Stomach (tissue), 9 donors: ENCODE results near the gene TMEM51. TPM values are rescaled to one million over a fixed set of nuclear protein-coding genes. Genes with fewer than 3 reads are reported as not detected.

Experiments used
- DNase-seq, 2 donors: peaks; one replicate each; pipeline versions ENCODE4 v3.0.0 to v3.0.0-alpha.2; 2013 to 2019
- H3K27ac ChIP-seq, 5 donors: fragments of 200-600 bp in 4 of 5; sonication (generic) in 4 of 5; one replicate each; pipeline ENCODE4 v1.5.1; 2013 to 2019; ENCODE audit warnings: mild to moderate bottlenecking in 1 of 5, moderate library complexity in 1 of 5
- H3K27me3 ChIP-seq, 3 donors: fragments of 200-600 bp; sonication (generic); one replicate each; pipeline ENCODE4 v1.5.1; 2017 to 2019; ENCODE audit warnings: mixed run types in 1 of 3
- H3K36me3 ChIP-seq, 4 donors: fragments of 200-600 bp; sonication (generic); 1 replicate in 3 of 4; 2 replicates in 1 of 4; pipeline ENCODE4 v1.5.1; 2016 to 2019
- H3K4me1 ChIP-seq, 4 donors: fragments of 200-600 bp; sonication (generic); one replicate each; pipeline ENCODE4 v1.5.1; 2016 to 2019
- H3K4me3 ChIP-seq, 4 donors: fragments of 200-600 bp; sonication (generic) in 3 of 4; one replicate each; pipeline ENCODE4 v1.5.1; 2016 to 2019; ENCODE audit warnings: mild to moderate bottlenecking in 1 of 4
- H3K9me3 ChIP-seq, 4 donors: fragments of 200-600 bp; sonication (generic); one replicate each; pipeline ENCODE4 v1.5.1; 2016 to 2019
- CTCF ChIP-seq, 7 experiments: fragments of 450-650 bp in 4 of 7; fragments of 200-600 bp in 3 of 7; sonication (generic) in 3 of 7; IDR thresholded peaks; one replicate each; pipeline ENCODE4 v1.5.1; 2016 to 2019; ENCODE audit warnings: antibody characterized with exemption in 7 of 7, control low read depth in 2 of 7, mild to moderate bottlenecking in 1 of 7
- EP300 ChIP-seq: sonication (generic); formaldehyde crosslinking; IDR thresholded peaks from one replicate; pipeline ENCODE4 v1.6.1; 2017; ENCODE audit warnings: antibody characterized with exemption
- POLR2A ChIP-seq, 4 donors: fragments of 450-650 bp; IDR thresholded peaks; one replicate each; pipeline ENCODE4 v1.6.1; 2016; ENCODE audit warnings: antibody characterized with exemption in 4 of 4, control low read depth in 2 of 4, mild to moderate bottlenecking in 1 of 4, moderate library complexity in 1 of 4
- POLR2AphosphoS5 ChIP-seq, 3 donors: sonication (generic); formaldehyde crosslinking; IDR thresholded peaks; one replicate each; pipeline ENCODE4 v1.6.1; 2016; ENCODE audit warnings: antibody characterized with exemption in 3 of 3
- WGBS, 5 donors: extraction: QIAGEN DNeasy Blood & Tissue Kit in 3 of 5; methylation state at CpG; one replicate each; pipeline versions ENCODE4 v1.1.5 to v1.1.7; 2013 to 2018; 5-methylcytosine and 5-hydroxymethylcytosine counted together
- intact Hi-C: fragments of 100-400 bp; cut with DNase I; formaldehyde crosslinking; loops from one replicate; pipeline ENCODE4 v1.15.1; 2023; ENCODE audit warnings: low total_unique reads
- polyA plus RNA-seq, 3 donors: library from polyadenylated mRNA; stranded (reverse); fragments of 200-250 nt; gene quantifications; one replicate each; pipeline ENCODE4 v1.2.3, GENCODE V29; 2013
- total RNA-seq, 5 donors: library from RNA; depleted of rRNA; stranded (reverse); fragments of >200 nt; gene quantifications; one replicate each; pipeline versions ENCODE4 v1.1.0 to v1.2.3, GENCODE V29; 2014 to 2016
- donor health status: healthy with polysubstance abuse.
- donor health status: Bipolar disorder and iron deficiency.
- donor health status: healthy.

TMEM51 gene
- total and polyA plus RNA-seq, 8 donors: 1.2 to 32.2 (median 15.1) TPM

GRCh38 chr1:15262003-15262377 lies 108.4 kb downstream of the TMEM51 start:
- 89 to 97% (median 91%) methylated on average over 2 of the region's 2 CpGs for WGBS, 5 donors
- Histone ChIP-seq H3K27ac (peak overlapping the region in 2 of 5 donors; percentile 48 to 60), H3K9me3 (peaks cover 0 to 3% (median 0%) of the 10 kb centered on the region in 4 donors), H3K27me3 (no peaks in the 10 kb centered on the region), H3K4me3 (no peak overlapping the region), H3K36me3 (no peaks in the 10 kb centered on the region), H3K4me1 (peaks cover 0 to 35% (median 24%) of the 10 kb centered on the region in 4 donors)
- DNase-seq: no peak
- TF ChIP-seq POLR2A (IDR thresholded peaks at IDR 0.05) (no peak), POLR2AphosphoS5 (IDR thresholded peaks at IDR 0.05) (no peak), EP300 (no peak), CTCF (IDR thresholded peaks at IDR 0.05) (no peak)
- intact Hi-C loops: no loop called here

- 85 to 95% (median 89%) methylated on average over 5 of the region's 5 CpGs for WGBS, 5 donors
- Histone ChIP-seq H3K27me3 (no peaks in the 10 kb centered on the region), H3K9me3 (peaks cover 0 to 3% (median 0%) of the 10 kb centered on the region in 4 donors), H3K4me3 (no peak overlapping the region), H3K4me1 (peaks cover 0 to 35% (median 24%) of the 10 kb centered on the region in 4 donors), H3K36me3 (no peaks in the 10 kb centered on the region), H3K27ac (no peak overlapping the region)
- no peak for DNase-seq
- intact Hi-C loops: no loop called here
- TF ChIP-seq EP300 (no peak), CTCF (IDR thresholded peaks at IDR 0.05) (no peak), POLR2AphosphoS5 (IDR thresholded peaks at IDR 0.05) (no peak), POLR2A (IDR thresholded peaks at IDR 0.05) (no peak)
Measured at GRCh38 chr1:15262706-15263105, 109.2 kb downstream of the TMEM51 start.

- H3K36me3 ChIP-seq: no peaks in the 10 kb centered on the region
- no peak overlapping the region for H3K27ac ChIP-seq
- no peak for DNase-seq
- no peak overlapping the region for H3K4me3 ChIP-seq
- intact Hi-C loops: no loop called here
- peaks cover 0 to 3% (median 0%) of the 10 kb centered on the region in 4 donors for H3K9me3 ChIP-seq
- peaks cover 0 to 25% (median 17%) of the 10 kb centered on the region in 4 donors for H3K4me1 ChIP-seq
- TF ChIP-seq CTCF (IDR thresholded peaks at IDR 0.05): no peak
- no peak for TF ChIP-seq POLR2AphosphoS5 (IDR thresholded peaks at IDR 0.05)
- no peak for TF ChIP-seq EP300
- TF ChIP-seq POLR2A (IDR thresholded peaks at IDR 0.05): no peak
- H3K27me3 ChIP-seq: no peaks in the 10 kb centered on the region
- WGBS, 5 donors: 82 to 90% (median 84%) methylated on average over 2 of the region's 2 CpGs
Measured at GRCh38 chr1:15264769-15265168, 111.2 kb downstream of the TMEM51 start.

Other genes starting within 250 kb of the TMEM51 start
- gene FHAD1, start 93.5 kb downstream of the TMEM51 start, total RNA-seq: 1 to 10 TPM in 2 of 5 donors, under 1 TPM in 1, not detected in 2; 0.45 to 5.1 (median 2.9) TPM
- gene FHAD1, start 93.5 kb downstream of the TMEM51 start, polyA plus RNA-seq: 1 to 10 TPM in 2 of 3 donors, under 1 TPM in 1; 0.38 to 1.7 (median 1.1) TPM